Endothelial cell of umbilical vein (primary cell): ENCODE results near the gene CYP26A1. TPM values are rescaled to one million over a fixed set of nuclear protein-coding genes. Genes with fewer than 3 reads are reported as not detected.

Experiments used
- BruUV-seq: library from RNA; stranded (reverse); fragments of 400-500 nt; replicated peaks from 2 replicates; lab custom pipeline; 2021; lab: Mats Ljungman, UMichigan
- CTCF ChIA-PET: fragments of 300-600, 350-600 bp; sonication (Branson Sonifier 250); formaldehyde crosslinking; loops from one replicate; lab custom pipeline; 2021; ENCODE audit warnings: antibody characterized with exemption, inconsistent platforms; lab: Charles Lee
- POLR2A ChIA-PET: fragments of 300-600, 350-600 bp; sonication (Branson Sonifier 250); formaldehyde crosslinking; loops from one replicate; lab custom pipeline; 2021; ENCODE audit warnings: antibody characterized with exemption, inconsistent platforms; lab: Charles Lee
- DNase-seq: peaks from one replicate; pipeline ENCODE4 v3.0.0-alpha.2; 2011; ENCODE audit warnings: low read depth, low spot score
- FAIRE-seq: peaks from 2 replicates; lab custom pipeline; 2011; peaks lifted over from hg19 to GRCh38; lab: Jason Lieb, UNC
- H2AFZ ChIP-seq: 2 replicates; pipeline ENCODE4 v1.6.0; 2012; ENCODE audit warnings: low read depth, low read length, control low read depth, inconsistent platforms
- H3K27ac ChIP-seq: 2 replicates; pipeline ENCODE4 v1.5.1; 2011; ENCODE audit warnings: low read depth, mild to moderate bottlenecking, control low read depth, low read length, moderate library complexity; ENCODE audit not compliant: insufficient read depth
- H3K27me3 ChIP-seq, 2 experiments: 2 replicates each; pipeline versions ENCODE4 v1.6.0 to v1.6.1; 2011; ENCODE audit warnings: low read length in 2 of 2, mixed read lengths in 1 of 2; ENCODE audit not compliant: control insufficient read depth in 2 of 2, insufficient read depth in 2 of 2
- H3K36me3 ChIP-seq, 2 experiments: 2 replicates in 1 of 2; 3 replicates in 1 of 2; pipeline ENCODE4 v1.5.1; 2011; ENCODE audit warnings: low read length in 2 of 2, mild to moderate bottlenecking in 1 of 2, moderate library complexity in 1 of 2; ENCODE audit not compliant: control insufficient read depth in 2 of 2, insufficient read depth in 2 of 2; ENCODE audit errors: extremely low read depth in 1 of 2
- H3K4me1 ChIP-seq: 3 replicates; pipeline ENCODE4 v1.5.1; 2011; ENCODE audit warnings: mild to moderate bottlenecking, low read length; ENCODE audit not compliant: control insufficient read depth, insufficient read depth; ENCODE audit errors: extremely low read depth
- H3K4me2 ChIP-seq: 2 replicates; pipeline ENCODE4 v1.6.1; 2011; ENCODE audit warnings: low read length, control low read depth, mixed read lengths; ENCODE audit not compliant: insufficient read depth
- H3K4me3 ChIP-seq, 3 experiments: fragments of 200-600 bp in 1 of 3; sonication (generic), shearing (Covaris generic) in 1 of 3; replicated peaks in 1 of 3; 2 replicates each; pipeline ENCODE4 v1.5.1; 2011 to 2016; ENCODE audit warnings: control low read depth in 3 of 3, low read length in 3 of 3, mild to moderate bottlenecking in 2 of 3, inconsistent platforms in 1 of 3, low read depth in 1 of 3, moderate library complexity in 1 of 3; ENCODE audit not compliant: insufficient read depth in 1 of 3
- H3K79me2 ChIP-seq: 2 replicates; pipeline ENCODE4 v1.6.0; 2012; ENCODE audit warnings: low read length, inconsistent platforms; ENCODE audit not compliant: control insufficient read depth, insufficient read depth
- H3K9ac ChIP-seq: replicated peaks from 2 replicates; pipeline ENCODE3; 2011; ENCODE audit warnings: low read length, control low read depth; ENCODE audit not compliant: insufficient read depth; ENCODE audit errors: extremely low read depth
- H3K9me1 ChIP-seq: replicated peaks from 3 replicates; pipeline ENCODE4 v1.6.0; 2011; ENCODE audit warnings: mild to moderate bottlenecking, low read length; ENCODE audit not compliant: control insufficient read depth, insufficient read depth; ENCODE audit errors: extremely low read depth
- H3K9me3 ChIP-seq: replicated peaks from 2 replicates; pipeline ENCODE4 v1.5.1; 2012; ENCODE audit warnings: low read length, inconsistent platforms; ENCODE audit not compliant: control insufficient read depth, insufficient read depth
- H4K20me1 ChIP-seq: replicated peaks from 2 replicates; pipeline ENCODE3; 2011; ENCODE audit warnings: mild to moderate bottlenecking, low read length; ENCODE audit not compliant: control insufficient read depth, insufficient read depth; ENCODE audit errors: extremely low read depth
- EZH2 ChIP-seq: IDR thresholded peaks from 2 replicates; pipeline ENCODE4 v1.6.1; 2012; ENCODE audit warnings: borderline replicate concordance, low read depth, mild to moderate bottlenecking, moderate library complexity, low read length, inconsistent platforms; ENCODE audit not compliant: severe bottlenecking
- FOS ChIP-seq: IDR thresholded peaks from 2 replicates; pipeline ENCODE4 v1.6.1; 2011; ENCODE audit warnings: mild to moderate bottlenecking, low read length, moderate library complexity, borderline replicate concordance; ENCODE audit not compliant: insufficient read depth
- GATA2 ChIP-seq: IDR thresholded peaks from 2 replicates; pipeline ENCODE4 v1.7.0; 2011; ENCODE audit warnings: low read depth, mild to moderate bottlenecking, moderate library complexity, mixed read lengths, low read length; ENCODE audit not compliant: insufficient read length, insufficient read depth
- JUN ChIP-seq: IDR thresholded peaks from 2 replicates; pipeline ENCODE4 v1.6.1; 2011; ENCODE audit warnings: borderline replicate concordance, low read depth; ENCODE audit not compliant: insufficient read length, insufficient read depth
- MYC ChIP-seq: IDR thresholded peaks from one replicate; pipeline ENCODE4 v1.6.1; 2011; ENCODE audit warnings: mild to moderate bottlenecking, low read depth, low read length
- POLR2A ChIP-seq: IDR thresholded peaks from 2 replicates; pipeline ENCODE4 v1.6.1; 2012; ENCODE audit warnings: low read depth, mild to moderate bottlenecking, control low read depth, low read length
- POLR2AphosphoS5 ChIP-seq: IDR thresholded peaks from 2 replicates; pipeline ENCODE4 v1.6.1; 2012; ENCODE audit warnings: low read depth, mild to moderate bottlenecking, control low read depth, low read length, moderate library complexity; ENCODE audit not compliant: insufficient read depth
- dilution Hi-C: fragments of 300-500 bp; cut with MboI; formaldehyde crosslinking; loops from one replicate; pipeline ENCODE4 v1.15.0; 2019; ENCODE audit warnings: low sequenced_read_pairs; ENCODE audit not compliant: extremely low pct_ligation_motif_present
- intact Hi-C: fragments of 100-400 bp; cut with micrococcal nuclease; formaldehyde crosslinking; loops from one replicate; pipeline ENCODE4 v1.10.0; 2022
- polyA plus RNA-seq, 4 experiments: library from polyadenylated mRNA; depleted of rRNA in 3 of 4; stranded (reverse) in 3 of 4; unstranded in 1 of 4; fragments of >200 nt; gene quantifications; 2 replicates each; pipeline versions ENCODE4 v1.2.1 to v1.2.3, GENCODE V29; 2011 to 2012; ENCODE audit warnings: missing spikeins in 1 of 4
- total RNA-seq: library from RNA; stranded (reverse); gene quantifications from 2 replicates; pipeline ENCODE4 v1.2.3, GENCODE V29; 2021
- TF ChIP-seq, protein P1 (sequence below), 2 donors: IDR thresholded peaks; 1 replicate in 1 of 2; 2 replicates in 1 of 2; pipeline ENCODE4 v1.5.1; 2011; ENCODE audit warnings: low read length in 2 of 2, mild to moderate bottlenecking in 2 of 2, moderate library complexity in 2 of 2, control low read depth in 1 of 2, inconsistent platforms in 1 of 2, low read depth in 1 of 2; ENCODE audit not compliant: insufficient read depth in 1 of 2; ENCODE audit errors: extremely low read depth in 1 of 2
- TF ChIP-seq, protein P2 (sequence below): IDR thresholded peaks from 2 replicates; pipeline ENCODE4 v1.6.1; 2011; ENCODE audit not compliant: insufficient read depth, insufficient read length

CYP26A1 gene
- total and polyA plus RNA-seq, 2 donors (not counting 3 experiments of a cell fraction or from before 2014, with no cell fraction given), result 0.95 to 4.4 TPM

DNA sequence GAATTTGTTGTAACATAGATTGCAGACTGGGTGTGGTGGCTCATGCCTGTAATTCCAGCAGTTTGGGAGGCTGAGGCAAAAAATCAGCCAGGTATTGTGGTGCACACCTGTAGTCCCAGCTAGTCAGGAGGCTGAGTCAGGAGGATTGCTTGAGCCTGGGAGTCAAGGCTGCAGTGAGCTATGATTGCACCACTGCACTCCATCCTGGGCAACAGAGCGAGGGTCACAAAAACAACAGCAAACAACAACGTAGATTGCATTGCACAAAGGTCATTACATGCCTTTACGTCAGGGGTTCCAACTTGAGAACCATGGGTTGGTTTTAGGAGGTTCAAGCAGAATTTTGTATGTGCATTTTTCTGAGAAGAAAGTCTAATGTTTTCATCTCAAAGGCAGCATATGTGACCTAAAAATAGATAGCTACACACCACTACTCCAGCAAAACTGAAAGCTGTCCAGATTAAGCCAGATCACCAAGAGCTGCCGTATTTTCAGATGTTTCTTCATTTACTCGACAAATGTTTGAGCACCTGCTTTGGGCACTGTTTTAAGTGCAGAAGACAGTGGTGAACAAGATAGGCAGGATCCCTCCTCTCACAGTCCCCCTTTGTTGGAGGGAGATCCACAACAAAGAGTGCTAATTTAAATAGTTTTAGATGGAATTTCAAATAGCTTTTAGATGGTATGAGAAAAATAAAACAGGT lies 41.4 kb upstream of the CYP26A1 start:
- Histone ChIP-seq H3K9me1 (no peaks in the 10 kb centered on the region), H3K4me1 (peaks cover 6% of the 10 kb centered on the region), H3K4me3 (no peak overlapping the region), H3K27me3 (no peaks in the 10 kb centered on the region), H4K20me1 (no peaks in the 10 kb centered on the region), H3K36me3 (peaks cover 4 to 7% of the 10 kb centered on the region in 2 experiments), H3K9me3 (no peaks in the 10 kb centered on the region), H3K9ac (no peak overlapping the region), H3K4me2 (no peak overlapping the region), H3K27ac (no peak overlapping the region), H3K79me2 (no peaks in the 10 kb centered on the region), H2AFZ (no peak overlapping the region)
- dilution Hi-C loops, result no loop called here
- FAIRE-seq (no peak), DNase-seq (no peak)
- BruUV-seq, result no TSS peak
- TF ChIP-seq FOS (no peak), MYC (no peak), POLR2AphosphoS5 (no peak), GATA2 (no peak), POLR2A (no peak), JUN (no peak), EZH2 (no peak)
- TF ChIP-seq, protein P1, sequence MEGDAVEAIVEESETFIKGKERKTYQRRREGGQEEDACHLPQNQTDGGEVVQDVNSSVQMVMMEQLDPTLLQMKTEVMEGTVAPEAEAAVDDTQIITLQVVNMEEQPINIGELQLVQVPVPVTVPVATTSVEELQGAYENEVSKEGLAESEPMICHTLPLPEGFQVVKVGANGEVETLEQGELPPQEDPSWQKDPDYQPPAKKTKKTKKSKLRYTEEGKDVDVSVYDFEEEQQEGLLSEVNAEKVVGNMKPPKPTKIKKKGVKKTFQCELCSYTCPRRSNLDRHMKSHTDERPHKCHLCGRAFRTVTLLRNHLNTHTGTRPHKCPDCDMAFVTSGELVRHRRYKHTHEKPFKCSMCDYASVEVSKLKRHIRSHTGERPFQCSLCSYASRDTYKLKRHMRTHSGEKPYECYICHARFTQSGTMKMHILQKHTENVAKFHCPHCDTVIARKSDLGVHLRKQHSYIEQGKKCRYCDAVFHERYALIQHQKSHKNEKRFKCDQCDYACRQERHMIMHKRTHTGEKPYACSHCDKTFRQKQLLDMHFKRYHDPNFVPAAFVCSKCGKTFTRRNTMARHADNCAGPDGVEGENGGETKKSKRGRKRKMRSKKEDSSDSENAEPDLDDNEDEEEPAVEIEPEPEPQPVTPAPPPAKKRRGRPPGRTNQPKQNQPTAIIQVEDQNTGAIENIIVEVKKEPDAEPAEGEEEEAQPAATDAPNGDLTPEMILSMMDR (IDR thresholded peaks at IDR 0.05; ENCODE audit: extremely low read depth in 1 of 2, insufficient read depth in 1 of 2, low read depth in 1 of 2, low read length in 2 of 2), result no peak
- TF ChIP-seq, protein P2, sequence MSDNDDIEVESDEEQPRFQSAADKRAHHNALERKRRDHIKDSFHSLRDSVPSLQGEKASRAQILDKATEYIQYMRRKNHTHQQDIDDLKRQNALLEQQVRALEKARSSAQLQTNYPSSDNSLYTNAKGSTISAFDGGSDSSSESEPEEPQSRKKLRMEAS, result no peak
- intact Hi-C loops, result no loop called here
- CTCF ChIA-PET, result no interaction called here
- POLR2A ChIA-PET, result no interaction called here
